GM12878 (cell line): Measurements from ENCODE around the gene PRR5. TPM values are rescaled to one million over a fixed set of nuclear protein-coding genes. Genes with fewer than 3 reads are reported as not detected.

Experiments
- ATAC-seq: fragments of 200-7000 bp; cut with Tn5 transposase; 3 replicates; pipeline ENCODE4 v1.9.1; 2020; ENCODE audit warnings: mild to moderate bottlenecking, moderate library complexity
- BruUV-seq: library from RNA; stranded (reverse); fragments of 400-500 nt; replicated peaks from 2 replicates; lab custom pipeline; 2021; lab: Mats Ljungman, UMichigan
- CTCF ChIA-PET: fragments of 300-600 bp; sonication (Branson Sonifier 250); formaldehyde crosslinking; extraction: SDS; loops from one replicate; lab custom pipeline; 2021; ENCODE audit warnings: inconsistent platforms; lab: Yijun Ruan, JAX
- POLR2A ChIA-PET: fragments of 350-600 bp; formaldehyde crosslinking; extraction: SDS; loops from one replicate; lab custom pipeline; 2021; ENCODE audit warnings: inconsistent platforms; lab: Charles Lee
- RAD21 ChIA-PET: fragments of 300-600 bp; sonication (Branson Sonifier 250); formaldehyde crosslinking; loops from one replicate; lab custom pipeline; 2023; ENCODE audit warnings: antibody characterized with exemption; ENCODE audit not compliant: unreplicated experiment; lab: Charles Lee
- SMC1A ChIA-PET: fragments of 300-600 bp; sonication (Branson Sonifier 250); formaldehyde crosslinking; loops from one replicate; lab custom pipeline; 2023; ENCODE audit not compliant: unreplicated experiment, uncharacterized antibody; lab: Charles Lee
- DNase-seq: peaks from one replicate; pipeline ENCODE4 v3.0.0-alpha.2; 2011; ENCODE audit warnings: low read depth, low spot score
- FAIRE-seq: peaks from 3 replicates; lab custom pipeline; 2011; peaks lifted over from hg19 to GRCh38; lab: Jason Lieb, UNC
- H2AFZ ChIP-seq: 2 replicates; pipeline ENCODE4 v1.6.0; 2011; ENCODE audit warnings: low read depth, low read length, control low read depth; ENCODE audit not compliant: control insufficient read depth
- H3K27ac ChIP-seq: 2 replicates; pipeline ENCODE4 v1.5.1; 2011; ENCODE audit warnings: control low read depth; ENCODE audit not compliant: control insufficient read depth, insufficient read depth
- H3K27me3 ChIP-seq, 2 experiments: replicated peaks in 1 of 2; 2 replicates each; pipeline versions ENCODE4 v1.6.0 to v1.6.1; 2011; ENCODE audit warnings: low read length in 1 of 2; ENCODE audit not compliant: control insufficient read depth in 2 of 2, insufficient read depth in 2 of 2
- H3K36me3 ChIP-seq, 2 experiments: 2 replicates each; pipeline ENCODE4 v1.5.1; 2011; ENCODE audit warnings: low read length in 1 of 2; ENCODE audit not compliant: control insufficient read depth in 2 of 2, insufficient read depth in 2 of 2
- H3K4me1 ChIP-seq: 2 replicates; pipeline ENCODE4 v1.6.1; 2011; ENCODE audit warnings: mild to moderate bottlenecking, low read length, moderate library complexity, mixed read lengths; ENCODE audit not compliant: control insufficient read depth, insufficient read depth
- H3K4me2 ChIP-seq: 2 replicates; pipeline ENCODE4 v1.6.0; 2011; ENCODE audit warnings: control low read depth; ENCODE audit not compliant: control insufficient read depth, insufficient read depth
- H3K4me3 ChIP-seq: fragments of 200-600 bp; sonication (generic); 2 replicates; pipeline ENCODE4 v1.5.1; 2016
- H3K79me2 ChIP-seq: 2 replicates; pipeline ENCODE4 v1.6.0; 2011; ENCODE audit warnings: low read length; ENCODE audit not compliant: control insufficient read depth, insufficient read depth
- H3K9ac ChIP-seq: 2 replicates; pipeline ENCODE4 v1.8.0; 2011; ENCODE audit warnings: low read length, control low read depth, mixed read lengths; ENCODE audit not compliant: control insufficient read depth, insufficient read depth
- H3K9me3 ChIP-seq: replicated peaks from 3 replicates; pipeline ENCODE4 v1.5.1; 2011; ENCODE audit warnings: mild to moderate bottlenecking, low read length; ENCODE audit not compliant: control insufficient read depth, insufficient read depth
- H4K20me1 ChIP-seq: 2 replicates; pipeline ENCODE4 v1.6.0; 2011; ENCODE audit not compliant: control insufficient read depth, insufficient read depth
- NFYB ChIP-seq: IDR thresholded peaks from 2 replicates; pipeline ENCODE4 v1.6.1; 2011; ENCODE audit warnings: low read depth, mild to moderate bottlenecking, low read length, improper control_type of control experiment, moderate library complexity; ENCODE audit not compliant: insufficient read depth
- ZBED1 ChIP-seq: IDR thresholded peaks from 2 replicates; pipeline ENCODE4 v1.6.1; 2016; ENCODE audit warnings: borderline replicate concordance
- ZBTB33 ChIP-seq: fragments of 450-650 bp; IDR thresholded peaks from 2 replicates; pipeline ENCODE4 v1.6.1; 2017; ENCODE audit warnings: mild to moderate bottlenecking
- ZBTB40 ChIP-seq: fragments of 450-650 bp; IDR thresholded peaks from 2 replicates; pipeline ENCODE4 v1.6.1; 2016; ENCODE audit warnings: mild to moderate bottlenecking, moderate library complexity, borderline replicate concordance
- ZNF687 ChIP-seq: fragments of 450-650 bp; IDR thresholded peaks from 2 replicates; pipeline ENCODE4 v1.6.1; 2017; ENCODE audit warnings: mild to moderate bottlenecking, moderate library complexity
- WGBS: methylation state at CpG from one replicate; pipeline ENCODE4 v1.1.6; 2016; ENCODE audit warnings: low lambda C conversion rate; ENCODE audit not compliant: insufficient replicate concordance, insufficient coverage; ENCODE audit errors: missing lambda C conversion rate; 5-methylcytosine and 5-hydroxymethylcytosine counted together
- in situ Hi-C: fragments of 300-500 bp; cut with MboI; formaldehyde crosslinking; loops from 9 replicates; pipeline ENCODE4 v1.14.3; 2018; ENCODE audit warnings: mixed read lengths
- intact Hi-C: fragments of 100-400 bp; cut with micrococcal nuclease; formaldehyde crosslinking; loops from one replicate; pipeline ENCODE4 v1.14.2; 2022; ENCODE audit not compliant: unreplicated experiment
- polyA plus RNA-seq, 11 experiments: library from polyadenylated mRNA; depleted of rRNA in 4 of 11; unstranded in 6 of 11; stranded (reverse) in 5 of 11; fragments of >200 nt; fragmentation: Nextera tagmentation in 4 of 11; fragmentation: Illumina TruSeq in 1 of 11; extraction: Ambion mirVana in 4 of 11; extraction: Trizol in 1 of 11; gene quantifications; 1 replicate in 1 of 11; 2 replicates in 10 of 11; pipeline versions ENCODE4 v1.2.1 to v1.2.3, GENCODE V29; 2011 to 2016; ENCODE audit warnings: inconsistent platforms in 2 of 11, missing spikeins in 2 of 11, low read depth in 1 of 11
- total RNA-seq, 4 experiments: library from RNA; depleted of rRNA in 3 of 4; stranded (reverse); fragments of >200 nt in 3 of 4; fragmentation: Illumina TruSeq in 1 of 4; extraction: Trizol in 1 of 4; gene quantifications; 2 replicates each; pipeline versions ENCODE4 v1.2.1 to v1.2.3, GENCODE V29; 2013 to 2021

Gene PRR5
- total and polyA plus RNA-seq, 10 of the 15 experiments (the other 5 are each of a cell fraction or from before 2014, with no cell fraction given), result 0.03 to 9.4 (median 1.5) TPM

- peaks cover 0 to 8% of the 10 kb centered on the region in 2 experiments; a peak in 1 of 4 replicates for H3K27me3 ChIP-seq
- intact Hi-C loops, result no loop called here
- FAIRE-seq, result no peak
- peaks cover 8% of the 10 kb centered on the region; the same call in 1 of the 2 replicates for H3K4me1 ChIP-seq
- DNase-seq, result no peak
- SMC1A ChIA-PET, result interaction anchor here (0.9 kb wide), 1 partner anchor 8 kb away, joined by 3 read pairs; no protein-coding TSS in a partner anchor
- H3K4me2 ChIP-seq, result no peak overlapping the region
- 65% methylated on average over 10 of the region's 10 CpGs for WGBS
- H3K4me3 ChIP-seq, result no peak overlapping the region
- no peak overlapping the region for H3K27ac ChIP-seq
- POLR2A ChIA-PET, result no interaction called here
- no peak overlapping the region for H3K9ac ChIP-seq
- H3K79me2 ChIP-seq, result no peaks in the 10 kb centered on the region
- no peak overlapping the region for H2AFZ ChIP-seq
- H3K36me3 ChIP-seq, result no peaks in the 10 kb centered on the region
- TF ChIP-seq ZBED1 (no peak), NFYB (no peak)
- no peak for ATAC-seq
- no TSS peak for BruUV-seq
- H4K20me1 ChIP-seq, result no peaks in the 10 kb centered on the region
- no peaks in the 10 kb centered on the region for H3K9me3 ChIP-seq
- RAD21 ChIA-PET, result no interaction called here
- CTCF ChIA-PET, result interaction anchor here (1.2 kb wide), 1 partner anchor 33 kb away, joined by 3 read pairs; no protein-coding TSS in a partner anchor
- in situ Hi-C loops, result no loop called here
Observed at GRCh38 chr22:44707178-44707577, 5.2 kb downstream of the PRR5 start.

- no peak overlapping the region for H3K27ac ChIP-seq
- ChIA-PET SMC1A (interaction anchor here (1.4 kb wide), 1 partner anchor 11 kb away, joined by 4 read pairs; no protein-coding TSS in a partner anchor), RAD21 (no interaction called here), POLR2A (no interaction called here), CTCF (interaction anchor here (1.3 to 1.6 kb wide), 2 partner anchors 22 to 24 kb away, joined by 3 to 5 read pairs; no protein-coding TSS in a partner anchor)
- 76% methylated on average over 11 of the region's 11 CpGs for WGBS
- no peak for FAIRE-seq
- H3K79me2 ChIP-seq, result no peaks in the 10 kb centered on the region
- no peak for ATAC-seq
- no peak for DNase-seq
- in situ Hi-C loops (no loop called here), intact Hi-C loops (no loop called here)
- no peak overlapping the region for H2AFZ ChIP-seq
- no TSS peak for BruUV-seq
- peaks cover 8% of the 10 kb centered on the region; the same call in 1 of the 2 replicates for H3K4me1 ChIP-seq
- no peak overlapping the region for H3K4me3 ChIP-seq
- peaks cover 0 to 8% of the 10 kb centered on the region in 2 experiments; a peak in 1 of 4 replicates for H3K27me3 ChIP-seq
- H4K20me1 ChIP-seq, result no peaks in the 10 kb centered on the region
- H3K4me2 ChIP-seq, result no peak overlapping the region
- no peaks in the 10 kb centered on the region for H3K36me3 ChIP-seq
- H3K9ac ChIP-seq, result no peak overlapping the region
- H3K9me3 ChIP-seq, result no peaks in the 10 kb centered on the region
- TF ChIP-seq ZBTB33 (no peak), ZNF687 (no peak), ZBTB40 (no peak)
Observed at GRCh38 chr22:44707752-44708151, 5.7 kb downstream of the PRR5 start.
